ENCODE results near the gene PLA2G4A.
"Not testable (repeated sequence)": the region's sequence is repeated elsewhere in the genome, so short reads cannot be mapped to it uniquely, and the experiment has no call there.

Gene PLA2G4A

GRCh38 chr1:186878356-186878755 lies 49.6 kb downstream of the PLA2G4A start:
- no peak for DNase-seq

DNA sequence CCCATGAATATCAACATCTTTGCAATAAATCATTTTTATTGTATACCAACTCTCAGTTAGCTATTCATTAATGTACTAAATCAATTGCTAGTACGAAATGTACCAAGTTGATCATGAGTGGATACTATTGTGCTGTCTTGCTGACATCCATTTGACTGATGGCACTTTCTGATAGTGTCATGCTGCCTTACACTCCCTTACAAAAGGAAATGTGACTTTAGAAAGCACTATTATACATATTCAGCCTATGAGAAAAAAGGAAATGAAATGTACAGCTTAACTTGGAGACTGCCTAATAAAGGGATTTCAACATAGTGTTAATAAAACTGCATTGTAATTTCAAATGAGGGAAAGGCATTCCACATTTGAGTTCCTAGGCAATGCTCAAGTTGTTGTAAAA lies 52.2 kb downstream of the PLA2G4A start:
- DNase-seq: no peak

GRCh38 chr1:186882372-186883134 lies 53.8 kb downstream of the PLA2G4A start:
- DNase-seq: no peak

- DNase-seq: no peak
These were observed 55.5 kb downstream of the PLA2G4A start for GRCh38 chr1:186884251-186884650.

DNA sequence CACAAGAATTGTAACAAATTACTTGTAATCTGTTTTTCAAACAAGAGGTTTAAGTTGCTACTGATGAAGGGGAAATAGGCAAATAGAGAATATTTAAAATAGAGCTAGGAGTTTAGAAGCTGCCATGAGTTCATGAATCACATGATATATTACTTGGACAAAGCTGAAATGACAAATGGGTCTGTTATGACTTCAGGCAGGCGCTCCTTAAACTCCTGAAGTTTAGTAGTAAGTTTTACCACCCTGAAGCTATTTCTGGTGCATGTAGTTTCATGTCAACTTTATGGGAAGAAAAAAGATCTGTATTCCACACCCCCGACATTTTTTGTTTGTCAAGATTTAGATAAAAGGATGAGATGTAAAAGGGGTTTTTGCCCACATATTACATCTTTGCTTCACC lies 58.5 kb downstream of the PLA2G4A start:
- no peak for DNase-seq

- DNase-seq: no peak
These were observed 59.6 kb downstream of the PLA2G4A start for GRCh38 chr1:186888367-186888766.

DNA sequence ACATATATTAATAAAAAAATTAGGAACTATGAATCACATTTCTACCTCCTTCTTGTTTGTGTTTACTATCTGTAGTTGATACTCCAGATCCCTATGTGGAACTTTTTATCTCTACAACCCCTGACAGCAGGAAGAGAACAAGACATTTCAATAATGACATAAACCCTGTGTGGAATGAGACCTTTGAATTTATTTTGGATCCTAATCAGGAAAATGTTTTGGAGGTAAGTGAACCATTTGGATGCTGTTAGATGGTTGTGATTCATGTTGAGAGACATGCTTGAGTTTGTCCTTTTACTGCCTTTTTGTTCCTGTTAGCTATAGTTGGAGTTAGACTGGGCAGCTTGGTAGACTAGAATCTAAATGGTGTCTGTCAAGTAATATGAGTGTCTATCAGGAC lies 64.2 kb downstream of the PLA2G4A start:
- no peak for DNase-seq

DNA sequence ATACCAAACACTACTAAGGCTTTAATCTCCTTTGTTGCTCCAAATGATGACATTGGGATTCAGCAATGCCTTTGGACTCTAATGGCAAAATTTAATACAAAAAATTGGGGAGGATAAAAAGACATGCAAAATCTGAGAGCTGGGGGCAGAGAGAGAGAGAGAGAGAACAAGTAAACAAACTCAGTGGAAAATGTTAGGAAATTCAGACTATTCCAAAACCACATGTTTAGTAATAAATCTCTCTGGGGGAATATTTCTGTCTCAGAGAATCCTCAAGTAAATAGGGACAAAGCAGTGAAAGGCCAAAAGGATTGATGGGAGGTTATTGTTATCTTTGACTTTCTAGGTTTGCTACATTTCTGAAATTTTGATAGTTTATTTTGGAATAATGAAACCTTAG lies 65.7 kb downstream of the PLA2G4A start:
- no peak for DNase-seq

- DNase-seq: no peak
These were observed 67.5 kb downstream of the PLA2G4A start for GRCh38 chr1:186896211-186896610.

- DNase-seq: no peak
These were observed 68.3 kb downstream of the PLA2G4A start for GRCh38 chr1:186897008-186897407.

DNA sequence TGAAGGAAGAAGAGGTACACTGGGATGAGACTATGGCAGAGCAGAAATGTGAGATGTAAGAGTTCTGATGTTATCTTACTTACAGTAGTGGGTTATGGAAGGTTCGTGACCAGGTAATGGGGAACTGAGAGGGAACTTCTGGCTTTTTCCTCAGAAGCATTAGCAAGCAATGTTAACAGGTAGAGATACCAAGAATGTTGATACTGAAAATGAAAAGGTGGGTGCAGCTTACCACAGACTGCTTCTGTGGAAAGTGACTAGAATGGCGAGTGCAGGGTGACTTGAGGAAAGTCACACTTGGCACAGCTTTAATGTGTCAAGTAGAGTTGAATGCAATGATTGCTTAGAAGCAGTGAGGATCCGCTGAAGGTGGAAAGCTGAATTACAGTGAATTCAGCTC lies 70.8 kb downstream of the PLA2G4A start:
- no peak for DNase-seq

DNA sequence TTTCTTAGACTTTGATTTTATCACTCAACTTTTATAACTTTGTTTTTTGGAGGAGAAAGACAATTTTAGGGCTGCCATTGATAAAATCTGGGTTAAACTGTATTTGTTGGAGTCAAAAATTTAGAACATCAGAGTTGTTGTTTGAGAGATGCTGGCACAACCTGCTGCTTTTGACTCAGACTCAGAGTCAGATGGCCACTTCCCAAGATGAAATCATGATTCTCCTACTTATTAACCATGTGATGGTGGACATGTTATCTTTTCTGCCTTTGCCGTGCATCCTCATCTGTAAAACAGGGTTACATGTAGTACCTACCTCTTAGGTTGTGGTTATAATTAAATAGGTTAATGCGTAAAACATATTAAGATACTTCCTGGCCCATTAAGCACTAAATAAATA lies 71.2 kb downstream of the PLA2G4A start:
- no peak for DNase-seq

DNA sequence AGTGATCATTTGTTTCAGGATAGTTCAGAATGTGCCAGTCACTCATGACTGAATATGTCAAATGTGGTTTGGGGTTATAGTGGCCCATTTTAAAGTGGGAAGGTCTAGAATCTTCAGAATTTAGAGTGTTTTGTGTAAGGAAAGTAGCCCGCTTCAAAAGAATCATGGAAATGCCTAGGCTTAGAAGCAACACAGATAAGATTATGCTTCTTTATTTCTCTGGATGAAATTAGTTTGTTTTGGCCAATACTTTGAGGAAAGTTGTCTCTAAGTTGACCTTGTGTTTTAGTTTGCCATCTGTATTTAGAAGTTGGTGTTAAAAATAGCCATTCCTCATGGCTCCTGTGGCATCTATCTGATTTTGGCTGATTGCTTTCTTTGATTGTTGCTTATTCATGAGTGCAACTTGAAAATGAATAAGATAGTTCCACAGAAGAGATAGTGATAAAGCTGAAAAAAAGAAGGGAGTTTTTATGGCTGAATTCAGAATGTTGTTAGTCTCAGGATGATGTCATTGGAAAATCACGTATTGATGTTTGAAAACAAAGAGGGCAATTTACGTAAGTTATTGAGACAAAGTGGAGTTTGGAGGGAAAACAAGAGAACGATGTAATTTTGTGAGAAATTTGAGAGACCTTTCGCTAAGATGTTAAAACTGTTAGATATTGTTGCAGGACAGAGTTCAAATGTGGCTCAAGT lies 71.9 kb downstream of the PLA2G4A start:
- no peak for DNase-seq

- DNase-seq: no peak
These were observed 72.9 kb downstream of the PLA2G4A start for GRCh38 chr1:186901631-186902030.

DNA sequence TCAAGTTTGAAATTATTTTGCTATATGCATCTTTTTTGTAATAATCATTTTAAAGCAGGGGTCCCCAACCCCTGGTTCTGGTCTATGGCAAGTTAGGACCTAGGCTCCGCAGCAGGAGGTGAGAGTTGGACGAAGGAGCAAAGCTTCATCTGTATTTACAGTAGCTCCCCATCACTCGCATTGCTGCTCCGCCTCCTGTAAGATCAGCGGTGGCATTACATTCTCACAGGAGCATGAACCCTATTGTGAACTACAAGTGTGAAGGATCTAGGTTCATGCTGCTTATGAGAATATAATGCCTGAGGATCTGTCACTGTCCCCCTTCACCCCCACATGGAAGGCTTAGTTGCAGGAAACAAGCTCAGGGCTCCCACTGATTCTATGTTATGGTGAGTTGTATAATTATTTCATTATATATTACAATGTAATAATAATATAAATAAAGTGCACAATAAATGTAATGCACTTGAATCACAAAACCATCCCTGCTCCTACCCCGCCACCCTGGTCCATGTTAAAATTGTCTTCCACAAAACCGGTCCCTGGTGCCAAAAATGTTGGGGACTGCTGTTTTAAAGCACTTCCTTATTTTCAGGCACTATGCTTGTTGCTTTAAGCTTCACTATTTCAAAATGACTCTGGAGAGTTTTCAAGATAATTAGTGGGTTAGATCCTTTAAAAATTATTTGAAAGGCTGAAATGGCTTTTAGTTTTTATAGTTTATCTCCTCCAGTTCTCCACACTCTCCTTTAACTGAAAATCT lies 74.8 kb downstream of the PLA2G4A start:
- no peak for DNase-seq

GRCh38 chr1:186904361-186904760 lies 75.6 kb downstream of the PLA2G4A start:
- DNase-seq: no peak

DNA sequence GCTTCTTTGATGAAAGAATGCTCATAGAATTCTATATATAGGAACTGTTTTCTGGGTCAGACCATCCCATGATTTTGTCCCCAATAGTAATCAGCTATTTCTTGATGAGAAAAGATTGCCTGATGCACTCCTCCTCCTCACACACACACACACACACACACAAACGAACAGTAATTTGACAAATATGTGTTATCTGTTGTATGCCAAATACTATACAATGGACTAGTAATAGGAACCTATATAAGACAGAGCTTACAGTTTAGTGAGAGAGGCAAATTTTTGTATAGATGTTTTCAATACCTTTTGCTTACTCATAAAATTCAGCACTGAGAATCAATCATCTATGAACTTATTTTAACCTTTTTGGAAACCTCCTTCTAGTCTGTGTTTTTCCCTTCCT lies 76.8 kb downstream of the PLA2G4A start:
- DNase-seq: no peak

DNA sequence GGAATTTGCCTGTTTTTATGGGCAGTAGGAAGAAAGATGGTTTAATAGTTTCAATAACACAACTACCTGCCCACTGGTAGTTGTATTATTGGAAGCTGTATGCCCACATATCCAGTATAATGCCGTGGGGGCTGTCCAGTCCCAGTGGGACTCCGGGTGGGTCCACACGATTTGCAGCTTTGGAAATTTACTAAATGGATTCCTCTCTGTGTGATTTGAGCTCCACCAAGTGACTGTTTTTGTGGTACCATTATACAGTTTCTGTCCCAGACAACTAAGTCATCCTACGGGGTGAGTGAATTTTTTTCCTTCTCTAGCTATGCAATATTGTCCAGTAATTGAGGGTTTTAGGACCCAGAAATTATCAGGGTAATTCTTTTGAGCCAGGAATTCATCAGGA lies 86.8 kb downstream of the PLA2G4A start:
- no peak for DNase-seq

DNA sequence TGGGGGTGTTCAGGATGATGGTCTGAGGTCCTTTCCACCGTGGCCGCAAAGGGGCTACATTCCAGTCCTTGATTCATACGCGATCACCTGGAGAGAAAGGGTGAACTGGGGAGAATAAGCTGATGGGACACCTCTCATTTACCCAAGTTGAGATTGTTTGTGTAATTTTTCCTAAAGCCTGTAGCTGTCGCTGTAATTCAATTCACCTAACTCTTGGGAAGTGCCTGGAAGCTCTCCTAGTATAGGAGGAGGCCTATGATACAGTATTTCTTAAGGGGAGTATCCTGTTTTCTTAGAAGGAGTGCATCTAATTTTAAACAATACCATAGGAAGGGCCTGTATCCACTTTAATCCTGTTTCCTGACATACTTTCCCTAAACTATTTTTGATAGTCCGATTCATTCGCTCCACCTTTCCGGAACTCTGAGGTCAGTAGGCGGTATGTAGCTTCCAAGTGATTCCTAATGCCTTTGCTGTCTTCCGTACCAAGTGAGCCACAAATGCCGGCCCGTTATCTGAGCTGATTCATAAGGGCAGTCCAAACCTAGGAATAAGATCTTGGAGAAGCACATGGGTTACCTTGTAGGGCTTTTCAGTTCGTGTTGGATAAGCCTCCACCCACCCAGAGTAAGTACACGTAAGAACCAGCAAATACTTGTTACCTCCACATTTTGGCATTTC lies 88.5 kb downstream of the PLA2G4A start:
- not testable (repeated sequence) for DNase-seq

DNA sequence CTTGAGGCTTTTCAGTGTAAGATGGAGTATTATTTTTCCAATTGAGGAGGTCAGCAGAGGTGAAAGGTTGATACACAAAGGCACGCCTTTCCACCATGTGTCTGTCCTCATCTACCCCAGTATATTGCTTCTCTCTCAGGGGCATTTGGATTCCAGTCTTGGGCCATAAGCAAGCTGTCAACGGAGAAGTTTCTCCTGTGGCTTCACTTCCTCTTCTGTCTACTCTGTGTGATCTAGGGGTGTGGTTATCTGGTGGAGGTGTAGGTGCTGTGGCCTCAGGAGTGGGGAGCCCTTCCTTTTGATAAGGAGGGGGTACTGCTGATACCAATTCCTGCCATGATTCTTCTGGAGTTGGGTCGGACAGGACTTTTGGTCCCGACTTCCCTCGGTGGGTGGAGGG lies 92.6 kb downstream of the PLA2G4A start:
- DNase-seq: not testable (repeated sequence)

DNA sequence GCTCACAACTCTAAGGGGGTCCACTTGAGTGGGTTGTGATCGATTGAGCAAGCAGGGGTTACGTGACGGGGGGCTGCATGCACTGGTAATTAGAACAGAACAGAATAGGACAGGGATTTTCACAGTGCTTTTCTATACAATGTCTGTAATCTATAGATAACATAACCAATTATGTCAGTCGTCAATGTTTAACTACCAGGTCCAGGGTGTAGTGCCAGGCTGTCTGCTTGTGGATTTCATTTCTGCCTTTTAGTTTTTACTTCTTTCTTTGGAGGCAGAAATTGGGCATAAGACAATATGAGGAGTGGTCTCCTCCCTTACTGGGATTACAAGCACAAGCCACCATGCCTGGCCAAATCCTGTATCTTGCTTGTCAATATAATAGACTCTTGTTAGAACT lies 94.1 kb downstream of the PLA2G4A start:
- DNase-seq: not testable (repeated sequence)

DNA sequence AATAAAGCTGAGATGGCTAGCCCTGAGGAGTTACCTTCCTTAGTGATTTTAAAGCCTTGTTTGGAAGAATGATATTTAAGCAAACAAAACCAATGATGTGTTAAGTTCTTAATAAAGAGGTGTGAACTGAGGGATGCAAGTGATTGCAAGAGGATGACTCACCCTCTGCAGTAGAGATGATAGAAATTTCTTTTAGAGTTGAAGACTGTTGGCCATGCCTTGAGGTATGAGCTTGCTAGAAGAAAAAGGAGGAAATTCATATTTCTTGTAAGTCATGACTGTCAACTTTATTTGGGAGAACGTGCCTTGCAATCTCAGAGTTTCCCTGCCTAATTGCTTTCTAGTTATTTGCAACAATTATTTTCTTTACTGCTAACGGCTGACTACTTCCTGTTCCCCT lies 94.7 kb downstream of the PLA2G4A start:
- DNase-seq: no peak

All from activated T-cell treated with anti-CD3 and anti-CD28 coated beads for 4 hours (primary cell).